GM12891 (cell line): ENCODE measurements around the gene BCL3.

Source experiments
- POLR2A ChIP-seq: IDR thresholded peaks from 2 replicates; pipeline ENCODE4 v1.6.1; 2011; ENCODE audit warnings: low read depth, low read length, control low read depth
- POLR2AphosphoS5 ChIP-seq: IDR thresholded peaks from 2 replicates; pipeline ENCODE4 v1.6.1; 2011; ENCODE audit warnings: low read depth, low read length, control low read depth
- POU2F2 ChIP-seq: IDR thresholded peaks from 2 replicates; pipeline ENCODE4 v1.6.1; 2011; ENCODE audit warnings: low read depth, mild to moderate bottlenecking, control low read depth, low read length, moderate library complexity
- SPI1 ChIP-seq: IDR thresholded peaks from 2 replicates; pipeline ENCODE4 v1.6.1; 2011; ENCODE audit warnings: low read depth, low read length, control low read depth
- TAF1 ChIP-seq: IDR thresholded peaks from 2 replicates; pipeline ENCODE4 v1.6.1; 2011; ENCODE audit warnings: low read depth, low read length, control low read depth

GRCh38 chr19:44723299-44723951, 25.1 kb upstream of the BCL3 start:
- TF ChIP-seq TAF1 (no peak), POLR2A (no peak), POLR2AphosphoS5 (no peak), POU2F2 (no peak; the same call in 1 of the 2 replicates), SPI1 (peak; percentile 66)
